Spinal cord (tissue), 10 donors: Measurements from ENCODE around the gene ODAD2. TPM values are rescaled to one million over a fixed set of nuclear protein-coding genes. Genes with fewer than 3 reads are reported as not detected.

Experiments used
- DNase-seq, 6 donors: peaks; one replicate each; pipeline versions ENCODE4 v3.0.0 to v3.0.0-alpha.2; 2013 to 2015; ENCODE audit warnings: low spot score in 6 of 6, low read depth in 4 of 6
- H3K27ac ChIP-seq: one replicate; pipeline ENCODE4 v1.5.1; 2013; ENCODE audit warnings: low read depth, low read length, control low read depth
- H3K27me3 ChIP-seq: one replicate; pipeline ENCODE4 v1.6.1; 2013; ENCODE audit warnings: low read length; ENCODE audit not compliant: control insufficient read depth, insufficient read depth
- H3K36me3 ChIP-seq: one replicate; pipeline ENCODE4 v1.6.1; 2013; ENCODE audit warnings: low read length; ENCODE audit not compliant: control insufficient read depth, insufficient read depth
- H3K4me1 ChIP-seq: one replicate; pipeline ENCODE4 v1.6.1; 2013; ENCODE audit warnings: low read length; ENCODE audit not compliant: control insufficient read depth, insufficient read depth
- H3K4me3 ChIP-seq: one replicate; pipeline ENCODE4 v1.5.1; 2013; ENCODE audit warnings: low read depth, low read length, control low read depth
- H3K9me3 ChIP-seq: one replicate; pipeline ENCODE4 v1.6.1; 2013; ENCODE audit warnings: low read length; ENCODE audit not compliant: control insufficient read depth, insufficient read depth
- WGBS: methylation state at CpG from one replicate; pipeline ENCODE4 v1.1.5; 2013; ENCODE audit warnings: missing lambda C conversion rate; ENCODE audit not compliant: insufficient coverage; 5-methylcytosine and 5-hydroxymethylcytosine counted together
- polyA plus RNA-seq, 2 donors: library from polyadenylated mRNA; unstranded; fragments of 120-200 nt; gene quantifications; one replicate each; pipeline ENCODE4 v1.2.1, GENCODE V29; 2013; ENCODE audit not compliant: insufficient read length in 2 of 2
- total RNA-seq, 2 donors: library from RNA; depleted of rRNA in 1 of 2; stranded (reverse); fragments of 120-200 nt in 1 of 2; fragments of >200 nt in 1 of 2; gene quantifications; one replicate each; pipeline versions ENCODE4 v1.2.3 to v1.2.4, GENCODE V29; 2013 to 2014
- donor health status: healthy.

Gene ODAD2
- total and polyA plus RNA-seq, 4 donors, result 3.9 to 7.0 (median 5.7) TPM

DNA sequence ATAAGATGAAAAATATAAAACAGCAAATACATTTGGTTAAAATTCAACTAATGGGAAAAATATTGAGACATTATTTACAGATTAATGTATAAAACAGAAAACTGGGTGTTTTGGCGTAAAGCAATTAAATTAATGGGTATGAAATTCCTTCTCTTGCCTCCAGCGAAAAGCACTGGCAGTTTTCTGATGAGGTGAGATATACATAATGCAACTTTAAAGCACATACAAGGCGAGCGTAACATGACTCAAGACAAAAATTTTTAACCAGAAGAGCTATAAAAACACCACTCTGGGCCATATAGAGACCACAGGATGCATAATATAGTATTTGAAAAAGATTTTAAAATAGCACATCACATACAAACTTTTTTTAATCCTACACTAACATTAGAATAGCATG is 120.6 kb downstream of the ODAD2 start:
- no peaks in the 10 kb centered on the region for H3K36me3 ChIP-seq
- no peak overlapping the region for H3K4me3 ChIP-seq
- DNase-seq, result no peak
- H3K9me3 ChIP-seq, result no peaks in the 10 kb centered on the region
- no peaks in the 10 kb centered on the region for H3K27me3 ChIP-seq
- WGBS, result no CpG with 5 or more reads among the region's 4 CpGs
- no peak overlapping the region for H3K27ac ChIP-seq
- no peaks in the 10 kb centered on the region for H3K4me1 ChIP-seq

DNA sequence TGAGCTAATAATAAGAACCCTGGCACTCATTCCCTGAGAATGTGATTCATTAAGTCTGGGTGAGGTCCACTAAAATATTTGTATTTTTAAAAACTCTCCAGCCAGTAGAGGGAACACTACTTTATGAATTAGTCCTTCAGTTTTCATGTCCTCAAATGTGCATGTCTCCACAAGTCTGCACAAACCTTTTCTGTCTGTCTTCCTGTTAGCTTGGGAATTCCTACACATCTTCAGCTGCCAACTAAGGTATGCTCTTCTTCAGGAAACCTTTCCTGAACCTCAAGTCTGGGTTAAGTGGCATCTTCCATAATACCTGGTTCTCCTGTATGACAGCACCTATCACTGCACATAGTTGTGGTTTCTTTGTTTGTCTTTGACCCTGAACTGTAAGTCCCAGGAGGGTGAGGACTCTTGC is 133.7 kb downstream of the ODAD2 start:
- H3K9me3 ChIP-seq, result no peaks in the 10 kb centered on the region
- no peaks in the 10 kb centered on the region for H3K27me3 ChIP-seq
- H3K27ac ChIP-seq, result no peak overlapping the region
- no peaks in the 10 kb centered on the region for H3K36me3 ChIP-seq
- H3K4me1 ChIP-seq, result no peaks in the 10 kb centered on the region
- no peak for DNase-seq
- H3K4me3 ChIP-seq, result no peak overlapping the region

DNA sequence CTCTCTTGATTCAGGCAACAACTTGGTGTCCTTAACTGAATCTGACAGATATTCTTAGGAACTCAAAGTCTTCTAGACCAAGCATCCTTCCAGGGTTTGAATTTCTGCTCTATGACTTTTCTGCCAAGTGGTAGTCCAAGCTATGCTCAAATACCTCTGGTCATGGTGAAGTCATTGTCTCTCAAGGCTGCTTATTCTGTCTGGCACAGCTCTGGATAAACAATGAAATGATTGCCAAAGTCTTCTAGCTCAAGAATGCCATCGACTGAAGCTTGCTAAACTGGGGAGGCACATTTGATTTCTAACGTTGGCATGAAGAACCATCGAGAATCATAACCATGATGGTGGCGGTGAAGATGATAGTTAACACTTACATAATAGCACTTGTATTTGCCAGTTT is 137.1 kb downstream of the ODAD2 start:
- Histone ChIP-seq H3K27ac (no peak overlapping the region), H3K9me3 (no peaks in the 10 kb centered on the region), H3K4me3 (no peak overlapping the region), H3K27me3 (no peaks in the 10 kb centered on the region), H3K36me3 (no peaks in the 10 kb centered on the region), H3K4me1 (no peaks in the 10 kb centered on the region)
- WGBS, result 100% methylated on average over 1 of the region's 4 CpGs
- no peak for DNase-seq

DNA sequence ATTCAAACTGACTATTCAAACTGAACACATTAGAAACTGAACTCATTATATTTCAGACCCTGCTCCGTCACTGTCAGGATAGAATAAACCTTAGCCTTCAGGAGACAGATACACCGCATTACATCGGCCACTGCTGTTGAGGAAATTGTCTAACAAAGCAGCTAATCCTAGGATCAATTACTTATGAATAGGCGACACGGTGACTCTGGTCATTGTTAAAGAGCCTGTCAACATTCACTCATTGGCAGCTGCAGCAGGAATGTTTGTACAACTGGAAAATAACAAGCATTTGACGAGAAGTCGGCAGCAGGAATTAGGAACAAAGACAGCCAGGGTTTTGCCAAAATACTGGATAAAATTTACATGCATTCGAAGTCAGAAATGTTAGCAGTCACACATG is 141.3 kb downstream of the ODAD2 start:
- H3K27me3 ChIP-seq, result no peaks in the 10 kb centered on the region
- H3K4me1 ChIP-seq, result no peaks in the 10 kb centered on the region
- no peaks in the 10 kb centered on the region for H3K36me3 ChIP-seq
- no peak overlapping the region for H3K4me3 ChIP-seq
- no peak overlapping the region for H3K27ac ChIP-seq
- 36% methylated on average over 8 of the region's 8 CpGs for WGBS
- peak in 2 of 6 donors; percentile 11 to 12 for DNase-seq
- no peaks in the 10 kb centered on the region for H3K9me3 ChIP-seq

DNA sequence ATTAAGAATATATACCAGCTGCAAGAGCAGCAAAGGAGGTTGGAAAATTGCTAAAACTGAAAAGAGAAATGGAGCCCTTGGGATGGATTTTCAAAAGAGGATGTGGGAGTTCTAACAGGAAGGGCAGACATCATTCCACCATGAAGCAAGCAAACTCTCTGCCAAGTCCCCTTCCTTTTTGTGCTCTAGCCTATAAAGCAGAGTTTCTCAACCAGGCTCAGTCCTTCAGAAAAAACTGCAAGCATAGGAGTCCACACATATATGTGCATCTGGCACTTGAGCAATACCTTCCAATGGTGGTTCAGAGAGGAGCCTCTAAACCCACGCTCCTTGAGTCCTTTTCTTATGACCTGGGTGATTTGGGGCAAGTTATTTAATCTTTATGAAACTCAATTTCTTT is 154.7 kb downstream of the ODAD2 start:
- no CpG with 5 or more reads among the region's 1 CpG for WGBS
- Histone ChIP-seq H3K27me3 (no peaks in the 10 kb centered on the region), H3K9me3 (no peaks in the 10 kb centered on the region), H3K4me1 (no peaks in the 10 kb centered on the region), H3K36me3 (no peaks in the 10 kb centered on the region), H3K27ac (no peak overlapping the region), H3K4me3 (no peak overlapping the region)
- DNase-seq, result no peak

DNA sequence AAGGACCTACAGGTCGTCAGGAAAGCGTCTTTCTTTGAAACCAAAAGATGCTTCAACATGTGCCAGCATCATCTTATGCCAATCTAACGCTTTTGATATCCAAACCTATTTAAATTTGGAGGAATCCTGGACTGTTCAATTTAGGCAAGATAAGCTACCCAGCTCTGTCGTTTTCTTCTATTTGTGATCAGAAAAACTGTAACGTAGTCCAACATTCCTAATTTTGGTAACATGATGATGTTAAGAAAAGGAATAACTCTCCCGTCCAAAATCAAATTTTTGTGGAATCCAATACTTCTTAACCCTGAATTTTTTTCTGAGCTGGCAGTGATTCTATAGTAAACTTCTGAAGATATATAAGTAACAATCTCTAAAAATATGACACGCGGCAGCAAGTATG is 160.0 kb downstream of the ODAD2 start:
- Histone ChIP-seq H3K27me3 (no peaks in the 10 kb centered on the region), H3K27ac (no peak overlapping the region), H3K9me3 (no peaks in the 10 kb centered on the region), H3K36me3 (no peaks in the 10 kb centered on the region), H3K4me3 (no peak overlapping the region), H3K4me1 (peaks cover 2% of the 10 kb centered on the region)
- peak in 1 of 6 donors; percentile 55 for DNase-seq
- 42% methylated on average over 2 of the region's 8 CpGs for WGBS

DNA sequence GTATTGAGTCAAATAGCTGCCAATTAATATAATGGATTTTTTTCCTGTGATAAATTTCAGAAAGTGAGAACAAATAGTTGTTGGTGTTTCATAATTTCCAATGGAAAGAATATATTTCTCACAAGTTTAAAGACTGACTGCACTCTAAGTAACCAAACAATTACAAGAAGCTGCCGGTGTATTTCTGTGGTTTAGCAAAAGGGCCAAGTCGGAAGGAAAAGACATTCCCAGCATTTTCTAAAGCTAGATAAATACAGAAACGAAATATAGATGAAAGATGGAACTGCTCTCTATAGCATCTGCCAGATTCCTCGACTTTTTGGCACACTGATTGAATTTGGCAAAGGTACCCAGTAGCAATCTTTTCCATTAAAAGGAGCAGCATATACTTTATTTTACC is 160.5 kb downstream of the ODAD2 start:
- no peak overlapping the region for H3K4me3 ChIP-seq

DNA sequence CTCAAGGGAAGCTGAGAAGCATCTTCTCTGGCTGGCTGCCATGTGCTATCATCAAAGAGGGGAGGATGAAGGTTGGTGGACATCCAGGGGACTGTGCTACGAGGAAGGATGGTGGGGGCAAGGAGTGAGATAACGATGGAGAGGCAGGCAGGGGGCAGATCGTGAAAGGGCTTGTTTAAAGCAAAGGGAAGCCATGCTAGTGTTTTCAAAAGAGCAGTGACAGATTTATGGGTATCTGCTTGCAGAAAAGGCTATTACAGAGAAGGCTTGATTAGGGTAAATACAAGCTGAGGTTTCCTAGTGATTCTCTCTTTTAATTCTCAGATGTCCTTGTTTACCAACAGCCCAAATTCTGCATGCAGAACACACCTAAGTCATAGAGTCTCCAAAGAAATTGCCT is 164.4 kb downstream of the ODAD2 start:
- Histone ChIP-seq H3K27me3 (no peaks in the 10 kb centered on the region), H3K9me3 (no peaks in the 10 kb centered on the region), H3K36me3 (no peaks in the 10 kb centered on the region), H3K4me1 (peaks cover 2% of the 10 kb centered on the region), H3K4me3 (no peak overlapping the region), H3K27ac (no peak overlapping the region)
- WGBS, result 10% methylated on average over 3 of the region's 3 CpGs
- peak in 1 of 6 donors; percentile 19 for DNase-seq

More for the DNA sequence above, 160.5 kb downstream of the ODAD2 start:
- Histone ChIP-seq H3K9me3 (no peaks in the 10 kb centered on the region), H3K27ac (no peak overlapping the region), H3K27me3 (no peaks in the 10 kb centered on the region), H3K36me3 (no peaks in the 10 kb centered on the region), H3K4me1 (peaks cover 2% of the 10 kb centered on the region)
- DNase-seq, result peak in 1 of 6 donors; percentile 76
- WGBS, result 88% methylated on average over 1 of the region's 4 CpGs

DNA sequence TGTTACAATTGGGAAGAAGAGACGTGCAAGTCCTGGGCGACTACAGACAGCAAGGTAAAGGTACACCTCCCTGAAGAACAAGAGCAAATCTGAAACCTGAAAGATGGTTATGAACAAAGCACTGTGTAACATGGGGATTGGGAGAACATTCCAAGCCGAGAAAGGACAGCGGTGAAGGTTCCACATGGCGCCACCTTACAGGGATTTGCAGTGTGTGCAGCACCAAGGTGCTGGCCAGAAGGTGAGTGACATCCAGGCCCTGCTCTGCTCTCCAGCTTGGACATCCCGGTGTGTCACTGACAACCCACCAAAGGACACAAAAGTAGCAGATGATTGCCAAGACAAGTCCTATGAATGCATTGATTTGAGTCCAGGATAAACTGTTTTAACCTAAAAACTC is 165.1 kb downstream of the ODAD2 start:
- WGBS, result 92% methylated on average over 5 of the region's 6 CpGs
- Histone ChIP-seq H3K27ac (no peak overlapping the region), H3K27me3 (no peaks in the 10 kb centered on the region), H3K36me3 (no peaks in the 10 kb centered on the region), H3K9me3 (no peaks in the 10 kb centered on the region), H3K4me3 (no peak overlapping the region), H3K4me1 (peaks cover 2% of the 10 kb centered on the region)
- no peak for DNase-seq

DNA sequence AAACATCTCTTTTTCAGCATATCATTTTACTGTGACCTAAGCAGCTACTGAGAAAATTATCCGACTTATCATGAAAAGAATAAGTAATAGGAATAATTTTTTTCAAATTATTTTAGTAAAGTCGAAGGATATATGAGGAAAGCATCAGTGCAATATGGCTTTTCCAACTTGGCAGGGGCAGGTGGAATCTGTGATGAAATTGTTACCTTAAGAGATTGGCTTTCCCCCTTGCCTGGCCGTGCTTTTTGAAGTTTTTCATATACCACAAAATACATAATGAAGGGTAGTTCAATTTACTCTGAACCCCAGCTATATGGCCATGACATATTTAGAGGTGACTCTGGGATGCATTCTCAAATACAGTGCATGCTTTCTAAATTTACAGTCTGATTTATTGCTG is 166.1 kb downstream of the ODAD2 start:
- no peaks in the 10 kb centered on the region for H3K36me3 ChIP-seq
- no peaks in the 10 kb centered on the region for H3K27me3 ChIP-seq
- no peak overlapping the region for H3K27ac ChIP-seq
- H3K9me3 ChIP-seq, result no peaks in the 10 kb centered on the region
- no peak overlapping the region for H3K4me3 ChIP-seq
- peaks cover 2% of the 10 kb centered on the region for H3K4me1 ChIP-seq
- no CpG with 5 or more reads among the region's 3 CpGs for WGBS
- no peak for DNase-seq
